ENCODE measurements around the gene SPSB4. TPM values are rescaled to one million over a fixed set of nuclear protein-coding genes. Genes with fewer than 3 reads are reported as not detected.

The SPSB4 gene
- total RNA-seq, 1 donor from 2014 or later: 0.26 TPM

- Histone ChIP-seq H3K4me3 (ENCODE audit: low read depth, low read length) (no peak overlapping the region), H3K27me3 (ENCODE audit: control insufficient read depth, insufficient read depth, low read length) (no peaks in the 10 kb centered on the region), H3K36me3 (ENCODE audit: control insufficient read depth, insufficient read depth, low read length) (no peaks in the 10 kb centered on the region)
- FAIRE-seq (no peak), DNase-seq (ENCODE audit: low read depth) (no peak)
- TF ChIP-seq CTCF (IDR thresholded peaks at IDR 0.05; ENCODE audit: insufficient read depth, low read length, severe bottlenecking): no peak
Measured at GRCh38 chr3:141174674-141175073, 123.5 kb downstream of the SPSB4 start.

- no peaks in the 10 kb centered on the region for H3K27me3 ChIP-seq (ENCODE audit: control insufficient read depth, insufficient read depth, low read length)
- no peak for DNase-seq (ENCODE audit: low read depth)
- H3K36me3 ChIP-seq (ENCODE audit: control insufficient read depth, insufficient read depth, low read length): no peaks in the 10 kb centered on the region
- no peak for FAIRE-seq
- H3K4me3 ChIP-seq (ENCODE audit: low read depth, low read length): no peak overlapping the region
- TF ChIP-seq CTCF (IDR thresholded peaks at IDR 0.05; ENCODE audit: insufficient read depth, low read length, severe bottlenecking): no peak
Measured at GRCh38 chr3:141176775-141177174, 125.6 kb downstream of the SPSB4 start.

GRCh38 chr3:141178026-141178425 is 126.9 kb downstream of the SPSB4 start:
- DNase-seq (ENCODE audit: low read depth) (no peak), FAIRE-seq (no peak)
- Histone ChIP-seq H3K4me3 (ENCODE audit: low read depth, low read length) (no peak overlapping the region), H3K27me3 (ENCODE audit: control insufficient read depth, insufficient read depth, low read length) (no peaks in the 10 kb centered on the region), H3K36me3 (ENCODE audit: control insufficient read depth, insufficient read depth, low read length) (no peaks in the 10 kb centered on the region)
- TF ChIP-seq CTCF (IDR thresholded peaks at IDR 0.05; ENCODE audit: insufficient read depth, low read length, severe bottlenecking): no peak

GRCh38 chr3:141178551-141178950 is 127.4 kb downstream of the SPSB4 start:
- TF ChIP-seq CTCF (IDR thresholded peaks at IDR 0.05; ENCODE audit: insufficient read depth, low read length, severe bottlenecking): no peak
- FAIRE-seq (no peak), DNase-seq (ENCODE audit: low read depth) (no peak)
- Histone ChIP-seq H3K4me3 (ENCODE audit: low read depth, low read length) (no peak overlapping the region), H3K36me3 (ENCODE audit: control insufficient read depth, insufficient read depth, low read length) (no peaks in the 10 kb centered on the region), H3K27me3 (ENCODE audit: control insufficient read depth, insufficient read depth, low read length) (no peaks in the 10 kb centered on the region)

GRCh38 chr3:141179983-141180382 is 128.8 kb downstream of the SPSB4 start:
- DNase-seq (ENCODE audit: low read depth) (no peak), FAIRE-seq (no peak)
- no peak for TF ChIP-seq CTCF (IDR thresholded peaks at IDR 0.05; ENCODE audit: insufficient read depth, low read length, severe bottlenecking)
- Histone ChIP-seq H3K27me3 (ENCODE audit: control insufficient read depth, insufficient read depth, low read length) (no peaks in the 10 kb centered on the region), H3K36me3 (ENCODE audit: control insufficient read depth, insufficient read depth, low read length) (no peaks in the 10 kb centered on the region), H3K4me3 (ENCODE audit: low read depth, low read length) (no peak overlapping the region)

- no peaks in the 10 kb centered on the region for H3K36me3 ChIP-seq (ENCODE audit: control insufficient read depth, insufficient read depth, low read length)
- H3K4me3 ChIP-seq (ENCODE audit: low read depth, low read length): no peak overlapping the region
- TF ChIP-seq CTCF (IDR thresholded peaks at IDR 0.05; ENCODE audit: insufficient read depth, low read length, severe bottlenecking): no peak
- H3K27me3 ChIP-seq (ENCODE audit: control insufficient read depth, insufficient read depth, low read length): no peaks in the 10 kb centered on the region
- DNase-seq (ENCODE audit: low read depth) (no peak), FAIRE-seq (no peak)
Measured at GRCh38 chr3:141181196-141181595, 130.0 kb downstream of the SPSB4 start.
